HG02763 (cell line): ENCODE measurements around the gene ZIC4.

Source experiments
- ATAC-seq: cut with Tn5 transposase; IDR thresholded peaks from one replicate; pipeline ENCODE4 v1.9.1; 2021; ENCODE audit warnings: mild to moderate bottlenecking, moderate library complexity; ENCODE audit not compliant: unreplicated experiment

Gene ZIC4

DNA sequence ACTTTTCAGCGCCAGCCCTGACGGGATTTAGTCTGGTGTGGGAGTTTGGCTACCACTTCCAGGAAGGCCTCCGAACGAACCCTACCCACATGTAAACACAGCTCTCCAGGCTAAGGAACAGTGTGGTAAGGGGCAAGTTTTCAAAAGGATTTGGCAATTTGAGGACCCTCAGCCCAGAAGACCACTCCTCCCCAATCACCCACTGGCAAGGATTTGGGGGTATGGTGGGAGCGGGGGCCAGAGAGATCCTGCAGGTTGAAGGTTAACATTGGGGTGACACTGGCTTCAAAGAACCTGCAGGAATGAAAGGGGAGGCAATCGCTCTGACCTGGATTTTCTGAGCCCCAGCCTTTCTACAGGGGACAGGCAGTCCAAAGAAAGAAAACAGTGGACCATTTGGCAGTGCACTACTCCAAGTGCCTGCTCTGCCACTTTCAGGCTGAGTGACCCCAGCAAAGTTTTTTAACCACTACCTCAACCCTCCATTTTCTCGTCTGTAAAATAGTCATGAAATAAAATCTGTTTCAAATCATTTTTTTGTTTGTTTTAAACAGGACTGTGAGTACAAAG is 34.5 kb downstream of the ZIC4 start:
- no peak for ATAC-seq

DNA sequence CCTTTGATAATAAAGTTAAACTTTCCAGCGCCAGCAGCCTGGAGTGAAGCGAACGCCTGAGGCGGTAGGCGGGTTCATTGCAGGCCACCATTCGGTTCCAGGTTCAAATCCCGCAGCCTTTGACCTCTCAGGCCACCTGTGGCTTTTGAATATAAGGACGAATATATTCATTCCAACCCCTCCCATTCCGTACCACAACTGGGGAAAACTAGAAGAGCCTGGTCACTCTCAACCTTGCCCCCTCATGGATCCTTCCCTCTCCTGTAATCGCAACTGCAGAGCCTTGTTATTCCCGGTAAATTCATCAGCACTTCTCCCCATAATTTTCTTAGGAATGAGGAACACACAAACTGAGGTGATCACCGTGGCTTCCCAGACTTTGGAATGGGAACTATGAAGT is 35.2 kb downstream of the ZIC4 start:
- ATAC-seq: no peak

GRCh38 chr3:147370349-147370748 is 36.0 kb downstream of the ZIC4 start:
- ATAC-seq: no peak

GRCh38 chr3:147369661-147370123 is 36.7 kb downstream of the ZIC4 start:
- no peak for ATAC-seq

DNA sequence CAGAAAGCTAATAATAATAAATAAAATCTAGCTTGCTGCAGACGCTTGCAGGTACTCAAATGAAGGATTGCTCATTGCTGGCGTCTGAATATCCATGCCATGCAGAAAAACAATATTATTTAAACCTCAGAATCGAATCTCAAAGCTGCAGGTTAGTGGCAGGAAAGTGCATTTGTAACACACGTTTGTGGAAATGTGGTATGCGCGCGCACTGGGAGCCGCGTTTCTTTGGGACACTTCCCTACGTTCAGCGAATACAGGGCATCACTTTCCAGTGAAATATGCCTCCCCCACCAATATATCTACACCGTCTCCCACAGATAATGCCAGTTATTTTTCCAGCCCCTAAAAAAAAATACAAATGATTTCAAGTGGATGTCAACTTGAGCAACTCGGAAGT is 37.1 kb downstream of the ZIC4 start:
- no peak for ATAC-seq

DNA sequence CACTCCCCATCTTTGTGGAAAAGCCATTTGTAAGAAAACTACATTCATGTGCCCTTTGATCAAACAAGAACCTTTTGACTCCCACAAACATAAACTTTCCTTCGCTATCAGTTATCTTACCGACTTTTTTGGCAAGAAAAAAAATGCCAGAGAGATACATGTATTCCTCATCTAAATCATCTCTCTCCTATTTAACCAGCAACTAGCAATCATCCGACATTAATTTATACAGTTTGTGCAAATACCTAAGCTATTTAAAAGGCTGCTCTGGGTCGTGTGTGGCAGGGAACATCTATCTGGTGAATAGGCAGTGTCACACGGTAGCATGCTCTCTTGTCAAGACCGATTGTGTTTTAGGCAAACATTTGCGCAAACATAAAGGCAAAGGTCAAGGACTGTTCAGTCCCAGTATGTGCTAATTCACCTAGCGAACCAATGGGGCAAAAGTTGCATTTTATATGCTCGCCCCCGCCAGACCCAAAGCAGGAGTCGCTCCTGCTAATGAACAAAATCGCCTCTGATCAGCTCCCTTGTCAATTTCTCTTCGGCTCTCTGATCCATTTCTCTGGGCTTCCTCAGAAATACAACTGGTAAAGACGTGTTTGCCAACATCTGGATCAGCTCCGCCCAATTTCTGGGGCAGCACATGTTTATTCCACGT is 37.7 kb downstream of the ZIC4 start:
- ATAC-seq: no peak

DNA sequence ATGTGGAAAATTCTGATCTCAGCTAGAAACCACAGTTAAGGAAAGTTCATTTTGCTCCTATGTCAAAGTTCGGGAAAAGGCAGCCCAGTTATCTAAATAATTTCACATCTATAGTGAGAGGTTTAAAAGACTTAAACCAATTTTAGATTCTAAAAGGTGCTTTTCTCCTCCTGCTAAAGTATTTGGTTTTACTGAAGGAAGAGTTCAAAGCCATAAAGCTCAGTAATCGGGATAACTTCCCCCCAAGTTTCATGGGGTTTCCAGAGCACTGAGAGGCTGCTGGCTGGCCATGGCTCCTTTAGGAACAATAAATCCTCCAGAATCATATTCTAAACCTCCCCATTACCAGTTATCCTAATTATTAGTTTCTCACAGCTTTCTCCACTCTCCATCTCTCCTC is 38.2 kb downstream of the ZIC4 start:
- ATAC-seq: no peak

DNA sequence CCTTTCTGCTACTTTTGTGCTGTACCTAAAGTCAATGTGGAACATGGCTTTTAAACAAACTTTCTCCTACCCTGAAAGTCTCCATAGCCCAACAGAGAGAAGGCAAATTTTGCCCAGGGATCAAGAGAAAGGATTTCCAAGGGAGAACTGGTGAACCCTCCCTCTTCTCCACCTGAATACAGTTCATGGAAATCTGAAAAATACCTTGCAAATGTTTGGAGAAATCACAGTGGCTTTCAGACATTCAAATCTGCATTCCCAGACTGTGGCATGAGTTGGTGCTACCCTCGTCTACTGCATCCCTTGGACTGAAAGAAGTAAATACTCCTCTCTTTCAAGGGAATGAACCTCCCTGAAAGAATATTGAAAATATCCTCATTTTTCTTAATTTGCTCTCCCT is 38.7 kb downstream of the ZIC4 start:
- ATAC-seq: no peak

DNA sequence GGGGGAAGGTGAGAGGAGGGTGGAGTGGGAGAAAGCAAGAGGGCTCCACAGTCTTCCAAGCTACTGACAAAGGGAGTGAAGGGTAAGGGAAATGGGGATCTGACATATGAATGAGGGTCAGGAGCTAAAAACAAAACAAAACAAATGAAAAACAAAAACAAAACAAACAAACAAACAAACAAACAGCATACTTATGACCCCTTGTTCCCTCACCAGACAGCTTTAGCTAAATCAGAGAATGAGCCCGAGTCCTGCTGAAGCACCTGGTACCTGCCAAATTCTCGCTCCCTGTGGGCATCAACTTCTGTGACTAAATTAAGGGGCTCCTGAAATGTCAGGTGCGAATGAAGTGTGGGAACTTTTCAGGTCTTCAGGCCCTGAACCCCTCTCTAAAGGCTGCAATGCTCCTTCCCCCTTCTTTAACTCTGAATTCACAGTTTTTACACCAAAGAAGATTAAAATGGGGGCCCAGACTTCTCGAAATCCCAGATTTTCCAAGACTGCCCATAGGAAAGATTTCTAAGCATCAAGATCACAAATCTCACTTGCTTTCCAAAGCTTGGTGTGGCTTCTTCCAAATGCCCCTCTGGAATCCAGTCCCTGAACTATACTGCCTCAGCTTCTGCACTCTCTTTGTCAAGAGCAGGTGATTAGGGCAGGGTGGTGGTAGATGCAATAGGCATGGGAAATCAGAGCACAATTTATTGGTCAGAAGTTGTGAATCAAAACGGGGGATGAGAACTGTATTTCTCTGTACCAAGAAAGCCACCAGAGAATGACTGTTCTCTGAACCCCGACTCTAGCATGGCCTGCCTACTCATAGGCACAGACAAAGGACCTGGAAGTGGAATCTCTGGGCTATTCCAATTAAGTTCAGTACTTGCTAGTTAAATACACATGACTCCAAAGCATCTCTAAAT is 40.9 kb downstream of the ZIC4 start:
- ATAC-seq: no peak

DNA sequence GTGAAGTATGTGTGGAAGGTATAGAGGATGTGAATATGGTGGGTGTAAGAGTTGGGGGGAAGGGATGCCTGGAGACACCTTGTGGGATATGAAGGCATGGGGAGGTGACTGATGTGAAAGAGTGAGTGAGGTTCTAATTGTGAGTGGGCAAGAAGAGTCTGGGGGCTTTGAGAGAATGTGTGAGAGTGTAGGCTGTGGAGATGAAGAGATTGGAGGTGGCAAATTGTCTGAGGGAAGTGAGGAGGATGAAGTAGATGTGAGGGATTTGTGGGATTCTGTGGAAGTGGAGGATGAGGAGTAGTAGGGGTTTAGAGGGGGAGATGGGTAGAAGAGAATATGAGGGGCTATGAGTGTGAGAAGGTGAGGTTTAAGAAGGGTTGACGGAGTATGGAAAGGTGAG is 41.6 kb downstream of the ZIC4 start:
- no peak for ATAC-seq

- peak; percentile 73 for ATAC-seq
These were observed 44.6 kb downstream of the ZIC4 start for GRCh38 chr3:147361454-147362420.

DNA sequence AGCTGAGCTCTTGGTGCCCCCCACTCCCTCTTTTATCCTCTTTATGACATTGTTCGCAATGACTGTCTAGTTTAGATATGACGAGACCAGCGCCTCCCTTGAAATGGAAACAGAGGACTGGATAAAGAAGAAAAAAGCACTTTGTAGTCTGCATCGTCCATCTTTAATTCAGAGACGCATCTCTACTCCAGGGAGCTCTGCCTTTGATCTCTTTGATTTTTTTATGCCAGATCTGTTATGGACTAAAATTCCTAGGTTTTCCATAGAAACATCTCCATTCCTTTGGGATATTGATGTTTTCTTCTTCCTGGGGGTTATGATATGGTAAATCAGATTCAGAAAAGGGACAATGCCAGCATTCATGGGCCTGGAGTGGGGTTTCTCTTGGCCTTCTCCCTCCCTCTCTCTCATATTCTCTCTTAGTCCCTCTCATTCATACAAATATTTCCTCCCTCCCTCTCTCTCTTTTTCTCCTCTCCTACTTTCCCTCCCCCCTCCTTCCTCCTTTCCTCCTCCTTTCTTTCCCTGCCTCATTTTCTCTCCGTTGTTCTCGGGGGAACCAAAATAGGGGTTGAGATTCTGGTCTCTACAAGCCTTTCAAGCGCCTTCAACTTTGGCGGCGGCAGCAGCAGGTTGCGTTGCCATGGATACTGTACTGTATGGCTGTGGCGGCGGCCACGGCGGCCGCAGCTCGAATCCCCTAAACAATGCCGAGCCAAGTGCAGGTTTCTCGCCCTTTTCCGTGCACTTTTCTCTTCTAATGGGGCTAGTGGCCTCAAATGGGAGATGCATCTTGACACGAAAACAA is 45.5 kb downstream of the ZIC4 start:
- no peak for ATAC-seq

DNA sequence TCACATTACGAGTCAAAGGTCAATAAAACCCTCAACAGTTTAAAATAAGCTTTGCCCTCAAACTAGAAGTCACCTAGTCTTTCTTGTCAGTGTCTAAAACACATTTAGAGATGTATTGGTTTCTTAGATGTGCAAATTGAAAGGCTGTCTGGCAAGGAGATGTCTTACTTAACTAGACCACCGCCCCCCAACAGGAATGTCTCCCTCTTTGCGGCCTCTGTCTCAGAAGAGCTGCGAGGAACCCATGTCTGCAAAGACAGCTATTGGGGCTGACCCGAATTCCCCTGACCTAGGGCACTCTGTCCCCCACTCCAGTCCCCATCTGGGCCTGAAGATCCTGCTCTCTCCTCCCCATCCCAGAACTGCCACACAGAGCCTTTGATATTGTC is 46.3 kb downstream of the ZIC4 start:
- ATAC-seq: no peak

- no peak for ATAC-seq
These were observed 46.9 kb downstream of the ZIC4 start for GRCh38 chr3:147359177-147360050.

DNA sequence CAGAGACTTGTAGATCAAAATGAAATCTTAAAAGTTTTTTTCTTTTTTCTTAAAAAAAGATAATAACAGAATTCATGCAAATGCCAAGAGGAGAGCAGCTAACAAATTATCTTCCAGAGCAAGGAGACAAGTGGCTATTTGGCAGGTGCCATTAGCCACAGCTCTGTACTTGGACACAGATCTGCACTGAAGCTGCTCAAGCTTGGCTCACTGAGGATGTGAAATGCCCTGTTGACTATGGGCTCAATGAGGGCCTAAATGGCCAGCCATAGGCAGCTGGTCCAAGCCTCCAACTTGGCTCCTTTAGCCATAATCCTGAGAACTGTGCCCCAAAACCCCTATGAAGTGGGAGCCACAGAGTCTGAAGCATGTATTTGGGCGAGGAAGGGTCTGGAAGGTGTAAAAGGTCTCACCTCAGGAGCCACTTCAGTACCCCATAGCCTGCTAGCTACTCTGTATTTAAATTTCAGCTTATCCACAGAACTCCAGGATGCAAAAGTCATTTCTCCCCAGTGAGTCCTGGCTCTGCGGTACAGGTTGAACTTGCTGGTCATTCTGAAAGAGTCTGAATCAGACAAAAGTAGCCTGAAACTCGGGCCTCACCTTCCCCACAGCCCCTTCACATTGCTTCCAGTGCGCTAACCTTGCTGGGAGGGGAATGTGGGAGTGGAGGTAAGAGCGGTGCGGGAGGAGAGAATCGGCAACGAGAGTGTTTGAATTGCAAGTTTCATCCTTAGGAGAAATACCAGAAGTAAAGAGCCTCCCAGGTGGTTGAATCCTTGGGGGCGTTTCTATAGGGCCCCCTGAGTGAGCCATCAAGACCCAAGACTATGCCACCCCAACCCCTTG is 48.0 kb downstream of the ZIC4 start:
- no peak for ATAC-seq

GRCh38 chr3:147356909-147357900 is 49.1 kb downstream of the ZIC4 start:
- no peak for ATAC-seq
